SK-N-SH treated with all-trans-retinoic acid at 6 μM for 48 hours (cell line): ENCODE data around the gene CCL27.
A peak's percentile ranks its signal among the peaks of the same experiment; 100 is the strongest.

Source experiments
- ATAC-seq: fragments of 200-7000 bp; cut with Tn5 transposase; 3 replicates; pipeline ENCODE4 v1.9.1; 2020; ENCODE audit warnings: mild to moderate bottlenecking, moderate library complexity
- BACH2 ChIP-seq: fragments of 250-450 bp; sonication (Bioruptor Pico); IDR thresholded peaks from 2 replicates; pipeline ENCODE4 v1.9.0; 2021; ENCODE audit warnings: mild to moderate bottlenecking, borderline replicate concordance
- CSDC2 ChIP-seq: fragments of 250-450 bp; sonication (Bioruptor Pico); IDR thresholded peaks from 2 replicates; pipeline ENCODE4 v1.5.0; 2020; ENCODE audit warnings: mild to moderate bottlenecking, moderate library complexity
- CSRNP3 ChIP-seq: fragments of 250-450 bp; sonication (Bioruptor Pico); IDR thresholded peaks from 2 replicates; pipeline ENCODE4 v1.5.1; 2021; ENCODE audit warnings: mild to moderate bottlenecking, moderate library complexity
- ESRRG ChIP-seq: fragments of 250-450 bp; sonication (Bioruptor Pico); IDR thresholded peaks from 2 replicates; pipeline ENCODE4 v1.6.1; 2021; ENCODE audit warnings: mild to moderate bottlenecking
- GLIS3 ChIP-seq: fragments of 250-450 bp; sonication (Bioruptor Pico); IDR thresholded peaks from 2 replicates; pipeline ENCODE4 v1.5.0; 2020; ENCODE audit warnings: mild to moderate bottlenecking, moderate library complexity
- ISL1 ChIP-seq: fragments of 250-450 bp; sonication (Bioruptor Pico); IDR thresholded peaks from 2 replicates; pipeline ENCODE4 v2.1.2; 2022; ENCODE audit warnings: mild to moderate bottlenecking, moderate library complexity
- OSR1 ChIP-seq: fragments of 250-450 bp; sonication (Bioruptor Pico); IDR thresholded peaks from 2 replicates; pipeline ENCODE4 v1.8.0; 2022; ENCODE audit warnings: moderate library complexity, mild to moderate bottlenecking, inconsistent platforms
- POU6F1 ChIP-seq: fragments of 250-450 bp; sonication (Bioruptor Pico); IDR thresholded peaks from 2 replicates; pipeline ENCODE4 v1.8.0; 2021; ENCODE audit warnings: low read depth, mild to moderate bottlenecking, moderate library complexity, borderline replicate concordance
- PPARA ChIP-seq: fragments of 250-450 bp; sonication (Bioruptor Pico); IDR thresholded peaks from 2 replicates; pipeline ENCODE4 v1.5.0; 2020; ENCODE audit warnings: mild to moderate bottlenecking, borderline replicate concordance
- RARB ChIP-seq: fragments of 250-450 bp; sonication (Bioruptor Pico); IDR thresholded peaks from 2 replicates; pipeline ENCODE4 v1.8.0; 2021; ENCODE audit warnings: mild to moderate bottlenecking, moderate library complexity
- SNAI2 ChIP-seq: fragments of 250-450 bp; sonication (Bioruptor Pico); IDR thresholded peaks from 2 replicates; pipeline ENCODE4 v1.5.0; 2020; ENCODE audit warnings: mild to moderate bottlenecking, moderate library complexity
- TCF4 ChIP-seq: fragments of 250-450 bp; sonication (Bioruptor Pico); IDR thresholded peaks from 2 replicates; pipeline ENCODE4 v1.8.0; 2021; ENCODE audit warnings: mild to moderate bottlenecking, moderate library complexity, borderline replicate concordance
- TOX ChIP-seq: fragments of 250-450 bp; sonication (Bioruptor Pico); IDR thresholded peaks from 2 replicates; pipeline ENCODE4 v1.8.0; 2021; ENCODE audit warnings: mild to moderate bottlenecking, moderate library complexity, borderline replicate concordance
- TSHZ2 ChIP-seq: fragments of 250-450 bp; sonication (Bioruptor Pico); IDR thresholded peaks from 2 replicates; pipeline ENCODE4 v1.5.0; 2020; ENCODE audit warnings: mild to moderate bottlenecking, moderate library complexity
- ZFP3 ChIP-seq: fragments of 250-450 bp; sonication (Bioruptor Pico); IDR thresholded peaks from 2 replicates; pipeline ENCODE4 v1.5.0; 2020; ENCODE audit warnings: mild to moderate bottlenecking, moderate library complexity
- ZFP30 ChIP-seq: fragments of 450-650 bp; formaldehyde crosslinking; IDR thresholded peaks from 2 replicates; pipeline ENCODE4 v1.5.0; 2022; ENCODE audit warnings: mild to moderate bottlenecking, moderate library complexity
- ZNF565 ChIP-seq: fragments of 450-650 bp; formaldehyde crosslinking; conservative IDR thresholded peaks from 2 replicates; pipeline ENCODE4 v1.5.0; 2020; ENCODE audit warnings: low read depth, mild to moderate bottlenecking, moderate library complexity
- ZNF70 ChIP-seq: fragments of 450-650 bp; formaldehyde crosslinking; IDR thresholded peaks from 2 replicates; pipeline ENCODE4 v1.5.0; 2020; ENCODE audit warnings: mild to moderate bottlenecking, moderate library complexity
- TF ChIP-seq, protein P1 (sequence below): fragments of 250-450 bp; sonication (Bioruptor Pico); IDR thresholded peaks from 2 replicates; pipeline ENCODE4 v1.8.0; 2020; ENCODE audit warnings: mild to moderate bottlenecking, moderate library complexity, borderline replicate concordance

Gene CCL27

DNA sequence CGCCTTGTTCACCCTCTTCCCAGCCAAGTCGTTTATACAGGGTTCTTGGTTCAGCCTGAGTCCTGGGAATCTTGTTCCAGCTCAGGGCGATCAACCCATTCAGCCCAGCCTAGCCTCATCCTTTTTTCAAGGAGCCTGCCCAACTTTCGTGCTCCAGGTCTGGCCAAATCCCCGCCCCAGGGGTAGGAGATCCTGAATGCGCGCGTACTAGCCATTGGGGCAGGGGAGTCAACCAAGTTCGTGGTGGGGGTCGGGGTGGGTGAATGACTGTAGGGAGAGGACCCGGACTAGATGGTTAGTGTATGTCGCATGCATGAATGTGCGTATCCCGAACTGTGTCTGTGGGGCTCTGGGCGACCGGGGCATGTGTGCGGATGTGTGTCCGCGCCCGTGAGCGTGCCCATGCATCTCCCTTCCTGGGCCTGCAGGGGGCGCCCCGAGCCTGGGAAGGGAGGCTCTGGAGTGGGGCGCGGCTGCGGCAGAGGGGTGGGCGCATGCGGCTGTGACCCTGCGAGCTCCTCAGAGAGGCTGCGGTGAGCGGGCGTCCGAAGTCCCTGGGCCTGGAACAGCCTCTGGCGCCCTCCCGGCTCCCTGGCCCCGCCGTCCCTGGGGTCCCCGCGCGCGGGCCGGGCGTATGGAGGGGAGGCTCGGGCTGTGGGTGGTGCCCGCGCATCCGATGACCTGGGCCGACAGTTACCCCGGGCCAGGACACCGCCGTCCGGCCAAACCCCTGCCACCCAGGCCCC, 38.7 kb upstream of the CCL27 start:
- ATAC-seq: peak; percentile 90
- TF ChIP-seq ZFP30 (CRISPR knock-in tag): no peak
- no peak for TF ChIP-seq OSR1
- no peak for TF ChIP-seq ISL1 (CRISPR knock-in tag)
- no peak for TF ChIP-seq SNAI2 (CRISPR knock-in tag)
- no peak for TF ChIP-seq ZNF565
- TF ChIP-seq, protein P1, sequence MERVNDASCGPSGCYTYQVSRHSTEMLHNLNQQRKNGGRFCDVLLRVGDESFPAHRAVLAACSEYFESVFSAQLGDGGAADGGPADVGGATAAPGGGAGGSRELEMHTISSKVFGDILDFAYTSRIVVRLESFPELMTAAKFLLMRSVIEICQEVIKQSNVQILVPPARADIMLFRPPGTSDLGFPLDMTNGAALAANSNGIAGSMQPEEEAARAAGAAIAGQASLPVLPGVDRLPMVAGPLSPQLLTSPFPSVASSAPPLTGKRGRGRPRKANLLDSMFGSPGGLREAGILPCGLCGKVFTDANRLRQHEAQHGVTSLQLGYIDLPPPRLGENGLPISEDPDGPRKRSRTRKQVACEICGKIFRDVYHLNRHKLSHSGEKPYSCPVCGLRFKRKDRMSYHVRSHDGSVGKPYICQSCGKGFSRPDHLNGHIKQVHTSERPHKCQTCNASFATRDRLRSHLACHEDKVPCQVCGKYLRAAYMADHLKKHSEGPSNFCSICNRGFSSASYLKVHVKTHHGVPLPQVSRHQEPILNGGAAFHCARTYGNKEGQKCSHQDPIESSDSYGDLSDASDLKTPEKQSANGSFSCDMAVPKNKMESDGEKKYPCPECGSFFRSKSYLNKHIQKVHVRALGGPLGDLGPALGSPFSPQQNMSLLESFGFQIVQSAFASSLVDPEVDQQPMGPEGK (CRISPR knock-in tag): no peak
- TF ChIP-seq ZNF70 (CRISPR knock-in tag): no peak
- TF ChIP-seq ZFP3 (CRISPR knock-in tag): no peak

DNA sequence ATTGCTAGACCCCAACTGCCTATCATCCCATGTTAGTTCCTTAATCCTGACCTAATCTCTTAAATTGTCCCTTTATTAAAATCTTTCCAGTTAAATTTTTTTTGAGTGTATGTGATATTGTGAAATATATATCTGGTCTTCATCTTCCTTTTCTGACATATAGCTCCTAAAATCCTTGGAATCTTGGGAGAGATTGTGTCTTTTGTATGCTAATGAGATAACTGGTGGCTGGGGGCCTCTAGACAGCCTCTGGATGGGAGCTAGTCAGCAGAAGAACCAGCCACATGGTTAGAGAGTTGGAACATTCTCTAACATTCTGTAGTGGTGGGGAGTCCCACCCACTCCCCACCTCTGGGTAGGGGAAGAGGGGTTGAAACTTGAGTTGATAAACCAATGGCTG, 32.4 kb upstream of the CCL27 start:
- no peak for ATAC-seq
- no peak for TF ChIP-seq CSRNP3 (CRISPR knock-in tag)

- no peak for TF ChIP-seq GLIS3 (CRISPR knock-in tag)
- TF ChIP-seq BACH2 (CRISPR knock-in tag): no peak
- no peak for TF ChIP-seq ISL1 (CRISPR knock-in tag)
- TF ChIP-seq TCF4 (CRISPR knock-in tag): no peak
- no peak for TF ChIP-seq ZNF70 (CRISPR knock-in tag)
- no peak for TF ChIP-seq TOX (CRISPR knock-in tag)
- ATAC-seq: no peak
Measured at GRCh38 chr9:34693560-34693959, 31.1 kb upstream of the CCL27 start.

- no peak for ATAC-seq
- no peak for TF ChIP-seq OSR1
- no peak for TF ChIP-seq GLIS3 (CRISPR knock-in tag)
- no peak for TF ChIP-seq TSHZ2 (CRISPR knock-in tag)
- no peak for TF ChIP-seq ZFP3 (CRISPR knock-in tag)
- TF ChIP-seq PPARA: no peak
- no peak for TF ChIP-seq ZNF565
- TF ChIP-seq RARB (CRISPR knock-in tag): no peak
- no peak for TF ChIP-seq CSDC2
- TF ChIP-seq ZFP30 (CRISPR knock-in tag): no peak
- no peak for TF ChIP-seq ESRRG
- TF ChIP-seq TOX (CRISPR knock-in tag): no peak
- TF ChIP-seq ISL1 (CRISPR knock-in tag): no peak
- TF ChIP-seq SNAI2 (CRISPR knock-in tag): no peak
- TF ChIP-seq POU6F1 (CRISPR knock-in tag): no peak
Measured at GRCh38 chr9:34691936-34692315, 29.5 kb upstream of the CCL27 start.
